Measurements from ENCODE around the gene TAMM41. TPM values are rescaled to one million over a fixed set of nuclear protein-coding genes. Genes with fewer than 3 reads are reported as not detected.

TAMM41 gene
- total RNA-seq, 1 donor from 2014 or later: 27.5 TPM

DNA sequence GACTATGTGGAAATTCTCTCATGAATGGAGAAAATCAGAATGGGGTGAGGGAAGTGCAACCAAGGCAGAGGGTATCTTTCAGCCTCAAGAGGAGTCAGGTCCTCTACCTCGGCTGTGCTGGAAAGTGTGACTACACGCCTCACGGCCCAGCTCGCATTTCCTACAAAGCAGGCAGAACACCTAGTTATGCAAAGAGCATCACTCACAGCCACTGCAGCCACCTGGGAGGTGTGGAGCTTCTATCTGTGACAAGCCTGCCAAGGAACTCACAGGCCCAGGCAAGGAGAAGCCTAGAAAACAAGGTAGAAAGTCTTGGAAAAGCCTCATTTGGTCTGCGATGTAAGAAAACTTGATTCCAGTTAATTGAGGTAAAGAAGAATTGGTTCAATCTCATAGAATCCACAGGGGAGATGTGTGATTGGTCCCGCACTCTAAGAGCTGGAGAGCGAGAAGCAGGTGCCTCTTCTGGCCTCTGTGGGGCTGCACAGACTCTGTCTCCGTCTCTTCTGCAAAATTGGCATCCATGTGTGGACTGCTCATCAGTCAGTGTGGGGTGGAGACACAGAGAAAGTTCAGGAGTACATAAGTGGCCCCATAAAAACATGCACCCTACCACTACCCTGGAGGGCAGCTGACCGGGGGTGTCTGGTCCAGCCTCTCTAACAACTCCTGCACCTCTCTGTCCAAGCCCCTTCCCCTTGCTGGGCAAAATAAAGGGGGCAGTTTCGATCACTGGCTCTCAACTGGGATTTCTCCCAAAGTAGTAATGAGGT lies 76.8 kb downstream of the TAMM41 start:
- TF ChIP-seq POLR2A (IDR thresholded peaks at IDR 0.05): no peak
- TF ChIP-seq POLR2AphosphoS5 (IDR thresholded peaks at IDR 0.05; ENCODE audit: insufficient read depth in 1 of 2, low read depth in 1 of 2): no peak
- TF ChIP-seq, protein P1, sequence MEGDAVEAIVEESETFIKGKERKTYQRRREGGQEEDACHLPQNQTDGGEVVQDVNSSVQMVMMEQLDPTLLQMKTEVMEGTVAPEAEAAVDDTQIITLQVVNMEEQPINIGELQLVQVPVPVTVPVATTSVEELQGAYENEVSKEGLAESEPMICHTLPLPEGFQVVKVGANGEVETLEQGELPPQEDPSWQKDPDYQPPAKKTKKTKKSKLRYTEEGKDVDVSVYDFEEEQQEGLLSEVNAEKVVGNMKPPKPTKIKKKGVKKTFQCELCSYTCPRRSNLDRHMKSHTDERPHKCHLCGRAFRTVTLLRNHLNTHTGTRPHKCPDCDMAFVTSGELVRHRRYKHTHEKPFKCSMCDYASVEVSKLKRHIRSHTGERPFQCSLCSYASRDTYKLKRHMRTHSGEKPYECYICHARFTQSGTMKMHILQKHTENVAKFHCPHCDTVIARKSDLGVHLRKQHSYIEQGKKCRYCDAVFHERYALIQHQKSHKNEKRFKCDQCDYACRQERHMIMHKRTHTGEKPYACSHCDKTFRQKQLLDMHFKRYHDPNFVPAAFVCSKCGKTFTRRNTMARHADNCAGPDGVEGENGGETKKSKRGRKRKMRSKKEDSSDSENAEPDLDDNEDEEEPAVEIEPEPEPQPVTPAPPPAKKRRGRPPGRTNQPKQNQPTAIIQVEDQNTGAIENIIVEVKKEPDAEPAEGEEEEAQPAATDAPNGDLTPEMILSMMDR (IDR thresholded peaks at IDR 0.05): no peak
- Histone ChIP-seq H3K27me3 (no peaks in the 10 kb centered on the region), H3K27ac (peak overlapping the region; percentile 68), H3K9me3 (no peaks in the 10 kb centered on the region), H3K4me1 (peaks cover 30% of the 10 kb centered on the region), H3K36me3 (no peaks in the 10 kb centered on the region), H3K4me3 (peak overlapping the region; percentile 3 to 6)
- intact Hi-C loops (cut with DNase I): no loop called here
- no peak for DNase-seq (ENCODE audit: extremely low spot score in 2 of 2)

DNA sequence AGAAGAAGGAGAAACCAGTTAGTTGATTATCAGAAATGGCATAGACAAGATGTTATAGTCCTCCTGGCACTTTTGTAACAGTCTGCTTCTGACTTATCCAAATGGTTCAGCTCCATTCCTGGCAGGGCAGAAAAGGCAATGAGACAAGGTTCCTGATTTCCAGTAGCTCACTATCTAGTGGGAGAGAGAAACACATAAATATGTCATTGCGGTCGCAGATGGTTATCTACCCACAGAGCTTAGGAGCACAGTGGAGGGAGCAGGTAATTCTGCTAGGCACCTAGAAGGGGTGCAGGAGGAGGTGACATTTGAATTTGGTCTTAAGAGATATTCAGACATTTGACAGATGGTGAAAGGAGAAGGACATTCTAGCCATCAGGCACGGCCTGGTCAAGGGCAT lies 78.1 kb downstream of the TAMM41 start:
- TF ChIP-seq POLR2A (IDR thresholded peaks at IDR 0.05) (no peak), POLR2AphosphoS5 (IDR thresholded peaks at IDR 0.05; ENCODE audit: insufficient read depth in 1 of 2, low read depth in 1 of 2) (no peak)
- TF ChIP-seq, protein P1 (IDR thresholded peaks at IDR 0.05): no peak
- no peaks in the 10 kb centered on the region for H3K36me3 ChIP-seq
- no peak overlapping the region for H3K27ac ChIP-seq
- H3K9me3 ChIP-seq: no peaks in the 10 kb centered on the region
- intact Hi-C loops (cut with DNase I): no loop called here
- no peaks in the 10 kb centered on the region for H3K27me3 ChIP-seq
- no peak for DNase-seq (ENCODE audit: extremely low spot score in 2 of 2)
- peaks cover 30% of the 10 kb centered on the region for H3K4me1 ChIP-seq
- no peak overlapping the region for H3K4me3 ChIP-seq

- no peak for DNase-seq (ENCODE audit: extremely low spot score in 2 of 2)
- no peak overlapping the region for H3K27ac ChIP-seq
- H3K9me3 ChIP-seq: no peaks in the 10 kb centered on the region
- H3K27me3 ChIP-seq: no peaks in the 10 kb centered on the region
- intact Hi-C loops (cut with DNase I): no loop called here
- H3K36me3 ChIP-seq: no peaks in the 10 kb centered on the region
- TF ChIP-seq POLR2A (IDR thresholded peaks at IDR 0.05): no peak
- TF ChIP-seq POLR2AphosphoS5 (IDR thresholded peaks at IDR 0.05; ENCODE audit: insufficient read depth in 1 of 2, low read depth in 1 of 2): no peak
- TF ChIP-seq, protein P1 (IDR thresholded peaks at IDR 0.05): no peak
- peaks cover 8% of the 10 kb centered on the region for H3K4me1 ChIP-seq
- H3K4me3 ChIP-seq: no peak overlapping the region
Observed at GRCh38 chr3:11764931-11765363, 81.7 kb downstream of the TAMM41 start.

DNA sequence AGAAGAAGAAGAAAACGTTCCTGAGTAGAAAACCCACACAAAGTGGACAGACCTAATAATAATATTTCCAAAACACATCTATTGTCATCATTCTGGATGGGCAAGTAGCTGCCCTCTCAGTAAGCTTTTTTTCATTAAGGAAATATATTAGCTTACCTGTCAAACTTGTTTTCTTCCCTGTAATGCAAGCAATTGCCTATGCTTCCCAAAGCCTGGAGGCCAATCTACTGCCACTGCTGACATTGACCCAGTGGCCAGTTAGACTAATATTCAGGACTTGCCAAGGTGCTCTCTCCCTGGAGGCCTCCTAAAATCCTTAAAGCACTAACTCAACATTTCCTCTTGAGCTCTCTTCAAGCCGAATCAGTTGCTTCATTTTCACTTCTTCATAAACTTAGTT lies 86.7 kb downstream of the TAMM41 start:
- no peaks in the 10 kb centered on the region for H3K36me3 ChIP-seq
- TF ChIP-seq, protein P1 (IDR thresholded peaks at IDR 0.05): no peak
- TF ChIP-seq POLR2AphosphoS5 (IDR thresholded peaks at IDR 0.05; ENCODE audit: insufficient read depth in 1 of 2, low read depth in 1 of 2) (no peak), POLR2A (IDR thresholded peaks at IDR 0.05) (no peak)

DNA sequence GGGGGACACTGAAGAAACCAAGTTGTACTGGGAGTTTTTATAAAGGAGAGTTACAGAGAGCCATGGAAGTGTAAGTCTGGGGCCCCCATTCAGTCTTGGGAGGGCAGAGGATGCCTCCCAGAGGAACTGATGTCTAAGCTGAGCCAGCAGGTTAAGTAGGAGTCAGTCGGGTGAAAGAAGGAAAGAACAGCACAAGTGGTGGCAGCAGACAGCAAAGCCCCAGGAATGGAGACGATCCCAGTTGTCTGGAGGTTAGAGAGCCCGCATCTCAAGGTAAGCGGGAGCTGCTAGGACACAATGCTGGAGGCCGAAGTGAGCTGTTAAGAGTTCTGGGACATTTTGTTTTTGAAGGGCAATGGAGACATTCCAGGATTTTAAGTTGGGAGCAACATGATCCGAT lies 88.8 kb downstream of the TAMM41 start:
- Histone ChIP-seq H3K36me3 (no peaks in the 10 kb centered on the region), H3K4me3 (no peak overlapping the region)
- intact Hi-C loops (cut with DNase I): no loop called here

More for the DNA sequence above, 86.7 kb downstream of the TAMM41 start:
- intact Hi-C loops (cut with DNase I): no loop called here
- Histone ChIP-seq H3K9me3 (no peaks in the 10 kb centered on the region), H3K4me1 (no peaks in the 10 kb centered on the region), H3K4me3 (no peak overlapping the region), H3K27me3 (no peaks in the 10 kb centered on the region), H3K27ac (no peak overlapping the region)
- DNase-seq (ENCODE audit: extremely low spot score in 2 of 2): no peak

More for the DNA sequence above, 88.8 kb downstream of the TAMM41 start:
- H3K9me3 ChIP-seq: no peaks in the 10 kb centered on the region
- no peak overlapping the region for H3K27ac ChIP-seq
- no peaks in the 10 kb centered on the region for H3K27me3 ChIP-seq
- no peak for DNase-seq (ENCODE audit: extremely low spot score in 2 of 2)
- TF ChIP-seq POLR2A (IDR thresholded peaks at IDR 0.05): no peak
- TF ChIP-seq, protein P1 (IDR thresholded peaks at IDR 0.05): no peak
- no peak for TF ChIP-seq POLR2AphosphoS5 (IDR thresholded peaks at IDR 0.05; ENCODE audit: insufficient read depth in 1 of 2, low read depth in 1 of 2)
- H3K4me1 ChIP-seq: no peaks in the 10 kb centered on the region
